ENCODE results near the gene TCEAL5.
A peak's percentile ranks its signal among the peaks of the same experiment; 100 is the strongest.

GRCh38 chrX:103248553-103248952, 28.0 kb downstream of the TCEAL5 start:
- peak; percentile 50 for TF ChIP-seq CTCF (IDR thresholded peaks at IDR 0.05; ENCODE audit: poor library complexity, severe bottlenecking)
- TF ChIP-seq SMC3 (conservative IDR thresholded peaks at IDR 0.05; ENCODE audit: poor library complexity), result peak; percentile 46

All from neural cell (in vitro differentiated cells).